Activated naive CD8-positive, alpha-beta T cell treated with anti-CD3 and anti-CD28 coated beads, Interleukin-2, amount 50 U/mL, for 24 hours (primary cell): Measurements from ENCODE around the gene SLC9A9.
"Not testable (repeated sequence)": the region's sequence is repeated elsewhere in the genome, so short reads cannot be mapped to it uniquely, and the experiment has no call there.

Source experiments
- ATAC-seq: fragments of 150-1000 bp; cut with Tn5 transposase; one replicate; pipeline ENCODE4 v1.10.0; 2021
- DNase-seq: peaks from one replicate; pipeline ENCODE4 v3.0.0; 2021
- H3K27ac Mint-ChIP-seq: one replicate; pipeline ENCODE4 v1.8.0; 2021; ENCODE audit warnings: mild to moderate bottlenecking, mixed read lengths
- H3K27me3 Mint-ChIP-seq: one replicate; pipeline ENCODE4 v1.8.0; 2021; ENCODE audit warnings: mixed read lengths
- H3K36me3 Mint-ChIP-seq: one replicate; pipeline ENCODE4 v1.8.0; 2021; ENCODE audit warnings: low read depth, mixed read lengths
- H3K4me1 Mint-ChIP-seq: one replicate; pipeline ENCODE4 v1.8.0; 2021; ENCODE audit warnings: mixed read lengths
- H3K4me3 Mint-ChIP-seq: one replicate; pipeline ENCODE4 v1.8.0; 2021; ENCODE audit warnings: mild to moderate bottlenecking, moderate library complexity, mixed read lengths
- H3K9me3 Mint-ChIP-seq: one replicate; pipeline ENCODE4 v1.8.0; 2021; ENCODE audit warnings: mixed read lengths

The SLC9A9 gene

DNA sequence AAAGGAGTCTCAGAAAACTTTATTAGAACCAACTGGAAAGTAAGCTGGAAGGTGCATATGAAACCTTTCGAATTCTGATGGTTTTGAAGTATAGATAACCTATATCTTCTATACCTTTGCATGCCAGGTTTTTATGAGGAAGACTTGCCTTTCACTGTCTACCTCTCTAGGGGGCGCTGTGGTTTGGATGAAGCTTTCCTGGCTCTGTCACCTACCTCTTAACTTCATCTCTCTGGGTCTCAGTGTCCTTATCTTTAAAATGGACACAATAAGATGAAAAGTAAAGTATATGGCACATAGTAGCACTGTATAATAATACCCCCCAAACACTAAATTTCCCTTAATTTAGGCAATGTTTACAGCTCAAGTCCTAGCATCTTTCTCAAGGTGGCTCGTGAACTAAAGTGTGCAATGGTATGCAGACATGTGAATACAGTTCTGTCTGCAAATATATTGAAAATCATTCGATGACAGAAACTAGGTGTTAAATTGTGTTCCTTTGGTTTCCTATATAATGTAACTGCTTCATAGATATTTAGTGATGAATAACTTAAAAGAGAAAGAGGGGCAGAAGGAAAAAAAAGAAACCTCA lies 414.4 kb downstream of the SLC9A9 start:
- H3K9me3 Mint-ChIP-seq = no peaks in the 10 kb centered on the region
- DNase-seq = peak; percentile 41
- H3K36me3 Mint-ChIP-seq = no peaks in the 10 kb centered on the region
- no peak overlapping the region for H3K4me3 Mint-ChIP-seq
- H3K27ac Mint-ChIP-seq = no peak overlapping the region
- peaks cover 2% of the 10 kb centered on the region for H3K4me1 Mint-ChIP-seq
- no peaks in the 10 kb centered on the region for H3K27me3 Mint-ChIP-seq
- no peak for ATAC-seq

GRCh38 chr3:143431298-143431697 lies 417.0 kb downstream of the SLC9A9 start:
- peaks cover 14% of the 10 kb centered on the region for H3K4me1 Mint-ChIP-seq
- not testable (repeated sequence) for DNase-seq, H3K36me3 Mint-ChIP-seq, H3K27me3 Mint-ChIP-seq, H3K27ac Mint-ChIP-seq, H3K9me3 Mint-ChIP-seq, H3K4me3 Mint-ChIP-seq, ATAC-seq

DNA sequence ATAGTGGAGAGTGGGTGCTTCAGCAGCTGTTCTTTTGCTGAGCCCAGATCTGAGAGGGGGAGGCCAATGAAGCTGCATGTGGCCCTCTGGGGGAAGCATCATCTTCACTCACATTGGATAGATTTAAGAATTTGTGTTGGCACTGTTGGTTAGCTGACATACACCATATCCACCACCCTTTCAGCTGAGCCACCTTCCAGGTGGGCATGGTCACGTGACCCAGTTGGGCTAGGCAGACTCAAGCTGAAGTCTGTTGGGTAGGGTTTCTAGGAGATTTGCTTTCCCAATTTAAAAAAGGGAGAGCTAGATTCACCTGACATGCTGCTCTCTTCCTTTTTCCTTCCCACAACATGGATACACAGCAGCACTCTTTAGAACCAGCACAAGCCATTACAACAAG lies 417.7 kb downstream of the SLC9A9 start:
- H3K4me3 Mint-ChIP-seq = no peak overlapping the region
- no peaks in the 10 kb centered on the region for H3K36me3 Mint-ChIP-seq
- ATAC-seq = no peak
- no peak overlapping the region for H3K27ac Mint-ChIP-seq
- DNase-seq = no peak
- peaks cover 14% of the 10 kb centered on the region for H3K4me1 Mint-ChIP-seq
- H3K9me3 Mint-ChIP-seq = no peaks in the 10 kb centered on the region
- H3K27me3 Mint-ChIP-seq = no peaks in the 10 kb centered on the region

- no peaks in the 10 kb centered on the region for H3K9me3 Mint-ChIP-seq
- no peak overlapping the region for H3K27ac Mint-ChIP-seq
- ATAC-seq = no peak
Measured at GRCh38 chr3:143429628-143430514, 418.4 kb downstream of the SLC9A9 start.

GRCh38 chr3:143428294-143428693 lies 420.0 kb downstream of the SLC9A9 start:
- no peak overlapping the region for H3K27ac Mint-ChIP-seq
- H3K4me3 Mint-ChIP-seq = no peak overlapping the region
- no peak for DNase-seq
- ATAC-seq = no peak
- no peaks in the 10 kb centered on the region for H3K9me3 Mint-ChIP-seq
- H3K27me3 Mint-ChIP-seq = no peaks in the 10 kb centered on the region
- peaks cover 26% of the 10 kb centered on the region for H3K4me1 Mint-ChIP-seq
- no peaks in the 10 kb centered on the region for H3K36me3 Mint-ChIP-seq

More at GRCh38 chr3:143429628-143430514, 418.4 kb downstream of the SLC9A9 start:
- H3K36me3 Mint-ChIP-seq = no peaks in the 10 kb centered on the region
- DNase-seq = no peak
- peaks cover 14% of the 10 kb centered on the region for H3K4me1 Mint-ChIP-seq
- H3K4me3 Mint-ChIP-seq = no peak overlapping the region
- H3K27me3 Mint-ChIP-seq = no peaks in the 10 kb centered on the region

- Mint-ChIP-seq H3K4me1 (peaks cover 26% of the 10 kb centered on the region), H3K36me3 (no peaks in the 10 kb centered on the region), H3K4me3 (no peak overlapping the region), H3K27ac (no peak overlapping the region), H3K27me3 (no peaks in the 10 kb centered on the region), H3K9me3 (no peaks in the 10 kb centered on the region)
- ATAC-seq (no peak), DNase-seq (no peak)
Measured at GRCh38 chr3:143427631-143428030, 420.6 kb downstream of the SLC9A9 start.

- Mint-ChIP-seq H3K36me3 (no peaks in the 10 kb centered on the region), H3K4me1 (peaks cover 25% of the 10 kb centered on the region), H3K9me3 (no peaks in the 10 kb centered on the region), H3K27ac (no peak overlapping the region), H3K4me3 (no peak overlapping the region), H3K27me3 (no peaks in the 10 kb centered on the region)
- DNase-seq = no peak
- ATAC-seq = no peak
Measured at GRCh38 chr3:143424874-143425273, 423.4 kb downstream of the SLC9A9 start.

- peaks cover 11% of the 10 kb centered on the region for H3K4me1 Mint-ChIP-seq
- H3K27ac Mint-ChIP-seq = no peak overlapping the region
- H3K36me3 Mint-ChIP-seq = no peaks in the 10 kb centered on the region
- H3K4me3 Mint-ChIP-seq = no peak overlapping the region
- H3K27me3 Mint-ChIP-seq = no peaks in the 10 kb centered on the region
- H3K9me3 Mint-ChIP-seq = no peaks in the 10 kb centered on the region
- ATAC-seq (no peak), DNase-seq (no peak)
Measured at GRCh38 chr3:143421556-143421955, 426.7 kb downstream of the SLC9A9 start.

DNA sequence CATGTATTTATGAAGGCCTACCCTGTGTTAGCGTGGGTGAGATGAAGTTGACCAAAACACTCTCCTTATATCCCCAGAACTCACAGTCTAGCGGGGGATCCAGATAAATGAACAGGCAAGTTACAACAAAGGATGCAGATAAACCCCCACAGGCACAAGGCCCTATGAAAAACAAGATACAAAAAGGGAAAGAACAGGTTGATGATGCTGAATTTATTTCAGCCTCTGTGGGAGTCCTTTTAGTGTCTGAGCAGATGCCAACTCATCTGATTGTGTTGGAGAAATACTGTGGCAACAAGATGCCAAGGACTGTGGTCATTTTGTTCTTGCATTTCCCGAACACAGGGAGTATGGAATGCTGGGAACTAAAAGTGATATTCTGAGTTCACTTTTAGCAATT lies 428.7 kb downstream of the SLC9A9 start:
- Mint-ChIP-seq H3K36me3 (no peaks in the 10 kb centered on the region), H3K27ac (no peak overlapping the region), H3K9me3 (no peaks in the 10 kb centered on the region)

GRCh38 chr3:143418391-143418790 lies 429.9 kb downstream of the SLC9A9 start:
- no peak for ATAC-seq
- no peaks in the 10 kb centered on the region for H3K27me3 Mint-ChIP-seq
- no peak overlapping the region for H3K4me3 Mint-ChIP-seq
- no peak overlapping the region for H3K27ac Mint-ChIP-seq
- peaks cover 4% of the 10 kb centered on the region for H3K4me1 Mint-ChIP-seq
- H3K36me3 Mint-ChIP-seq = no peaks in the 10 kb centered on the region
- no peak for DNase-seq
- no peaks in the 10 kb centered on the region for H3K9me3 Mint-ChIP-seq

More for the DNA sequence above, 428.7 kb downstream of the SLC9A9 start:
- ATAC-seq = no peak
- DNase-seq = no peak
- Mint-ChIP-seq H3K4me3 (no peak overlapping the region), H3K27me3 (no peaks in the 10 kb centered on the region), H3K4me1 (peaks cover 13% of the 10 kb centered on the region)

- no peak overlapping the region for H3K27ac Mint-ChIP-seq
- H3K4me3 Mint-ChIP-seq = no peak overlapping the region
- no peak for DNase-seq
- H3K36me3 Mint-ChIP-seq = no peaks in the 10 kb centered on the region
- no peaks in the 10 kb centered on the region for H3K9me3 Mint-ChIP-seq
- H3K4me1 Mint-ChIP-seq = peaks cover 4% of the 10 kb centered on the region
- no peak for ATAC-seq
- H3K27me3 Mint-ChIP-seq = no peaks in the 10 kb centered on the region
Measured at GRCh38 chr3:143416229-143416628, 432.0 kb downstream of the SLC9A9 start.

- Mint-ChIP-seq H3K4me3 (no peak overlapping the region), H3K27me3 (no peaks in the 10 kb centered on the region), H3K4me1 (peaks cover 4% of the 10 kb centered on the region), H3K27ac (no peak overlapping the region), H3K36me3 (no peaks in the 10 kb centered on the region), H3K9me3 (no peaks in the 10 kb centered on the region)
- no peak for ATAC-seq
- DNase-seq = no peak
Measured at GRCh38 chr3:143414571-143415253, 433.6 kb downstream of the SLC9A9 start.

DNA sequence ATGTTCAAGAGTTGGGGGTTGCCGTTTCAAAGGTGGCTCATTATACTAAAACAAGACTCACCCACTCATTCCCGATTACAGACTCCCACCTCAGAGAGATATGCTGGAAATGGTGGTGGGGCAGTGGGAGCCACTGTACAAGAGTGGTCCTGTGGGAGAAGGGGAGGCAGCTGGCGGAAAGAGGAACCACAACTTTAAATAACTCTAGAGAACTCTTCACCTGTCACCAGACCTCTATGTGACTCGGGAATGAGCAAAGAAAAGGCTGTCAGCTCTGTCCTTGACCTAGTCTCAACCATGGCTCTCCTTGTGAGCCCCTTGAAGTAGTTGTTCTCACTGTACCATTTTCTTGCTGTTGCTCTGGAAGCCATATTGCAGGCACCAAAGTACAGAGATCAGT lies 434.9 kb downstream of the SLC9A9 start:
- no peak for ATAC-seq
- DNase-seq = no peak
- H3K27ac Mint-ChIP-seq = no peak overlapping the region
- no peaks in the 10 kb centered on the region for H3K36me3 Mint-ChIP-seq
- H3K4me1 Mint-ChIP-seq = peaks cover 4% of the 10 kb centered on the region
- no peak overlapping the region for H3K4me3 Mint-ChIP-seq
- no peaks in the 10 kb centered on the region for H3K9me3 Mint-ChIP-seq
- H3K27me3 Mint-ChIP-seq = no peaks in the 10 kb centered on the region

GRCh38 chr3:143412084-143412483 lies 436.2 kb downstream of the SLC9A9 start:
- Mint-ChIP-seq H3K36me3 (no peaks in the 10 kb centered on the region), H3K27ac (no peak overlapping the region), H3K4me3 (no peak overlapping the region), H3K9me3 (no peaks in the 10 kb centered on the region), H3K27me3 (no peaks in the 10 kb centered on the region), H3K4me1 (peaks cover 4% of the 10 kb centered on the region)
- DNase-seq (no peak), ATAC-seq (no peak)

- H3K9me3 Mint-ChIP-seq = no peaks in the 10 kb centered on the region
- no peak overlapping the region for H3K27ac Mint-ChIP-seq
- H3K4me3 Mint-ChIP-seq = no peak overlapping the region
- H3K36me3 Mint-ChIP-seq = no peaks in the 10 kb centered on the region
- peaks cover 4% of the 10 kb centered on the region for H3K4me1 Mint-ChIP-seq
- ATAC-seq (no peak), DNase-seq (no peak)
- H3K27me3 Mint-ChIP-seq = no peaks in the 10 kb centered on the region
Measured at GRCh38 chr3:143410259-143410658, 438.0 kb downstream of the SLC9A9 start.
